ENCODE data around the gene LRRC4.

The LRRC4 gene

GRCh38 chr7:128075242-128076095 is 44.2 kb upstream of the LRRC4 start:
- DNase-seq (ENCODE audit: extremely low read depth, low read depth) = no peak
- TF ChIP-seq, protein P1, sequence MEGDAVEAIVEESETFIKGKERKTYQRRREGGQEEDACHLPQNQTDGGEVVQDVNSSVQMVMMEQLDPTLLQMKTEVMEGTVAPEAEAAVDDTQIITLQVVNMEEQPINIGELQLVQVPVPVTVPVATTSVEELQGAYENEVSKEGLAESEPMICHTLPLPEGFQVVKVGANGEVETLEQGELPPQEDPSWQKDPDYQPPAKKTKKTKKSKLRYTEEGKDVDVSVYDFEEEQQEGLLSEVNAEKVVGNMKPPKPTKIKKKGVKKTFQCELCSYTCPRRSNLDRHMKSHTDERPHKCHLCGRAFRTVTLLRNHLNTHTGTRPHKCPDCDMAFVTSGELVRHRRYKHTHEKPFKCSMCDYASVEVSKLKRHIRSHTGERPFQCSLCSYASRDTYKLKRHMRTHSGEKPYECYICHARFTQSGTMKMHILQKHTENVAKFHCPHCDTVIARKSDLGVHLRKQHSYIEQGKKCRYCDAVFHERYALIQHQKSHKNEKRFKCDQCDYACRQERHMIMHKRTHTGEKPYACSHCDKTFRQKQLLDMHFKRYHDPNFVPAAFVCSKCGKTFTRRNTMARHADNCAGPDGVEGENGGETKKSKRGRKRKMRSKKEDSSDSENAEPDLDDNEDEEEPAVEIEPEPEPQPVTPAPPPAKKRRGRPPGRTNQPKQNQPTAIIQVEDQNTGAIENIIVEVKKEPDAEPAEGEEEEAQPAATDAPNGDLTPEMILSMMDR (IDR thresholded peaks at IDR 0.05; ENCODE audit: low read depth, low read length, missing control alignments) = no peak
- H3K4me3 ChIP-seq (replicated peaks; ENCODE audit: low read depth, low read length) = no peak overlapping the region

- no peak for DNase-seq (ENCODE audit: extremely low read depth, low read depth)
- TF ChIP-seq, protein P1 (IDR thresholded peaks at IDR 0.05; ENCODE audit: low read depth, low read length, missing control alignments) = no peak
- no peak overlapping the region for H3K4me3 ChIP-seq (replicated peaks; ENCODE audit: low read depth, low read length)
Measured at GRCh38 chr7:128074736-128075135, 43.5 kb upstream of the LRRC4 start.

GRCh38 chr7:128074336-128074735 is 43.1 kb upstream of the LRRC4 start:
- no peak for DNase-seq (ENCODE audit: extremely low read depth, low read depth)
- TF ChIP-seq, protein P1 (IDR thresholded peaks at IDR 0.05; ENCODE audit: low read depth, low read length, missing control alignments) = no peak
- H3K4me3 ChIP-seq (replicated peaks; ENCODE audit: low read depth, low read length) = no peak overlapping the region

- TF ChIP-seq, protein P1 (IDR thresholded peaks at IDR 0.05; ENCODE audit: low read depth, low read length, missing control alignments) = no peak
- no peak overlapping the region for H3K4me3 ChIP-seq (replicated peaks; ENCODE audit: low read depth, low read length)
- no peak for DNase-seq (ENCODE audit: extremely low read depth, low read depth)
Measured at GRCh38 chr7:128073671-128074310, 42.6 kb upstream of the LRRC4 start.

DNA sequence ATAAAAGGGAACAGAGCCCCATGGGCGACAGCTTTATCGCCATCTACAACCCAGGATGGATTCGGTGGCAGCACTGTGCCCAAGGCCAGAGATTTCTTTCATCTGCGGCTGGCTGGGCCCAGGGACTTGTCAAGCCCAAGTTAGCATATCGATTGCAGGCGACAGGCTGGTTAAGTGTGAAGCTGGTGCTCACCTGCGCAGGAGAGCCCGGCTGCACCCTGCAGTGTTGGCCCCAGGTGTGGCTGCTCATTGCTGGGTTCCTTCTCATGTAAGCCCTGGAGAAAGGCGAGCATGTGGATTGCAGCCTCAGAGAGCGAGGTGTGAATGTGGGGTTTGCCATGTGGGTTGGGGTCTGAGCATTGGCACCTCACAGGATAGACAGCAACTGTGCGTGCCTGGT is 40.6 kb upstream of the LRRC4 start:
- no peak overlapping the region for H3K4me3 ChIP-seq (replicated peaks; ENCODE audit: low read depth, low read length)
- no peak for DNase-seq (ENCODE audit: extremely low read depth, low read depth)
- TF ChIP-seq, protein P1 (IDR thresholded peaks at IDR 0.05; ENCODE audit: low read depth, low read length, missing control alignments) = no peak

GRCh38 chr7:128071376-128071775 is 40.1 kb upstream of the LRRC4 start:
- DNase-seq (ENCODE audit: extremely low read depth, low read depth) = no peak
- H3K4me3 ChIP-seq (replicated peaks; ENCODE audit: low read depth, low read length) = no peak overlapping the region
- TF ChIP-seq, protein P1 (IDR thresholded peaks at IDR 0.05; ENCODE audit: low read depth, low read length, missing control alignments) = no peak
